C4-2B (cell line): ENCODE data around the gene EIF4G2.
A peak's percentile ranks its signal among the peaks of the same experiment; 100 is the strongest.
"Not testable (repeated sequence)": the region's sequence is repeated elsewhere in the genome, so short reads cannot be mapped to it uniquely, and the experiment has no call there.

ENCODE experiments used
- H3K27ac ChIP-seq: fragments of 450-650 bp; 2 replicates; pipeline ENCODE4 v1.5.1; 2017
- CTCF ChIP-seq: fragments of 450-650 bp; conservative IDR thresholded peaks from 2 replicates; pipeline ENCODE4 v1.5.1; 2017; ENCODE audit warnings: mild to moderate bottlenecking
- ZFX ChIP-seq: fragments of 450-650 bp; IDR thresholded peaks from 2 replicates; pipeline ENCODE4 v1.6.1; 2017

EIF4G2 gene

DNA sequence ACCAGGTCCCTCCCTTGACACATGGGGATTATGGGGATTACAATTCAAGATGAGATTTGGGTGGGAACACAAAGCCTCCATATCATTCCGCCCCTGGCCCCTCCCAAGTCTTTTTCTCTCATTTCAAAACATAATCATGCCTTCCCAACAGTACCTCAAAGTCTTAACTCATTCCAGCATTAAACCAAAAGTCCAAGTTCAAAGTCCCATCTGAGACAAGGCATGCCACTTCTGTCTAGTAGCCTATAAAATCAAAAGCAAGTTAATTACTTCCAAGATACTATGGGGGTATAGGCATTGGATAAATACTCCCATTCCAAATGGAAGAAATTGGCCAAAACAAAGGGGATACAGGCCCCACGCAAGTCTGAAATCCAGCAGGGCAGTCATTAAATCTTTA, 19.7 kb upstream of the EIF4G2 start:
- no peak overlapping the region for H3K27ac ChIP-seq
- TF ChIP-seq ZFX (no peak), CTCF (no peak)

DNA sequence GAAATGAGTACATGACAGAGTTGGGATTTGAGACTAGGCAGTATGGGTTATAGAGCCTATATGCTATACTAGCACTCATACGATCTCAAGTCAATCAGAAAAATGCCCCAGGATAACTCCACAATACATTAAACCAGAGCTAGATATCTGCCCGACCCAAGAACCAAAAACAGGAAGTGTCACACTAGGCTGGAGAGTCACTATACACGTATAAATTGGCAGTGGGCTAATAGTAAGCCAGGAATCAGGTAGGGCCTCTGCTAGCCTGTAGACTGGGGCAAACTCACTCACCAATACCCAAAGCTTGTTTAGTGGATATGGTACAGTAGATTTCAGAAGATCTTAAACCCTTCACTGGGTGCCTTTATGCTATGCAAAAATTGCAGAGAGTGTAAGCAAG, 16.2 kb upstream of the EIF4G2 start:
- TF ChIP-seq CTCF: no peak
- TF ChIP-seq ZFX: no peak
- H3K27ac ChIP-seq: no peak overlapping the region

GRCh38 chr11:10823152-10823579, 14.4 kb upstream of the EIF4G2 start:
- no peak overlapping the region for H3K27ac ChIP-seq
- TF ChIP-seq CTCF: no peak
- TF ChIP-seq ZFX: no peak

GRCh38 chr11:10822491-10822890, 13.8 kb upstream of the EIF4G2 start:
- H3K27ac ChIP-seq: not testable (repeated sequence)

GRCh38 chr11:10818594-10818993, 9.9 kb upstream of the EIF4G2 start:
- TF ChIP-seq CTCF (no peak), ZFX (no peak)
- no peak overlapping the region for H3K27ac ChIP-seq

DNA sequence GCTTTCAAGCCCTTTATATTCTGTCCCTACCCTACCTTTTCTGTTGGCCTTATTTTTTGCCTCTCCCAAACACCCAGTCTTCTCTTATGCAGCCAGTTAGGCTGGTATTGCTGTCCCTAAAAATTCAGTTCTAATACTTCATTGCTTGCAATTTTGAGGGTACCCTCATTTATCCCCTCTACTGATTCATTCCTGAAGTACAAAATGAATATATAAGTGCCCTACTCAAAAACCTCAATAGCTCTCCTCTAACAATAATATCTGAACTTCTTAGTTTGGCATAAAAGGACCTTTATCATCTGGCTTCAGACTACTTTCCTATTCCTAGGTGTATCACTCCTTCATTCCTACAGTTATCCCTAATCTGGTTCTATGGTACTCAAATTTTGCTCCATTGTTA, 5.2 kb upstream of the EIF4G2 start:
- TF ChIP-seq CTCF (no peak), ZFX (no peak)

DNA sequence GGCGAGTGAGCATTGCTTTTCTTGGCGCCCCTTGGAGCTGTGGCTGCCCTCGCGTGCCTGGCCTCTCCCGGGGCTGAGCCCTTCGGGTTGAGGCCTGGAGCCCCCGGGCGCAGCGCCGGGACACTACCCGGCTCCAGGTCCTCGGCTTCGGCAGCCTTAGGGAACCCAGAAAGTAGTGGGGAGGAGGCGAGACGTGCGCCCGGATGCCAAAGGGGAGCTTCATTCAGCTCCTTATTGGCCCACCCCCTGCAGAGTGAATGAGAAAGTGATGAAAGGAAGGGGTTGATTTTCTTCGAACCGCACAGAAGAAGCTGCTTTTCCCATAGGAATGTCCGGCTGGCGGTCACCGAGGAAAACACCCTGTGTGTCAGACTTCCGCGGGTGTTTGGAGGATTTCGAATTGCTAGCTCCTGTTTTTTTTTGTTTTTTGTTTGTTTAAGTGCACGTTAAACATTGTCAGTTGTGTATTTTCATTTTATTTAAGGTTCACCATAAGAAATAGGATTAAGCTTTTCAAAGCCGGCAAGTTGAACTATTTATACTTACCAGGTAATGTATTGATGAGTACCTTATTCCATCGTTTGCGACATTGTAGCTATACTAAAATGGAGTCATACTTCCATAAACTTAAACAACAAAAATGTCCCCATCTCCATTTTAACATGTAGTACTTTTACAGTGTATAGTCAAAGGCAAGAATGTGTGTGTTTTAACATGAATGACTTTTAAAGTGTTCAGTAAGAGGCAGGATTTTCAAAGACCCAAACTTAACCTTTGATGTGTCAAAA, 841 bp upstream of the EIF4G2 start:
- peak; percentile 75; the same call in 1 of the 2 replicates for TF ChIP-seq ZFX
- TF ChIP-seq CTCF: no peak
- peak overlapping the region; percentile 100 for H3K27ac ChIP-seq

More for the DNA sequence above, 5.2 kb upstream of the EIF4G2 start:
- no peak overlapping the region for H3K27ac ChIP-seq

GRCh38 chr11:10808235-10808552, 532 bp downstream of the EIF4G2 start:
- H3K27ac ChIP-seq: peak overlapping the region; percentile 100
- TF ChIP-seq CTCF: no peak
- TF ChIP-seq ZFX: peak; percentile 78
